Prostate gland (tissue), 2 donors: ENCODE results near the gene ATXN1. TPM values are rescaled to one million over a fixed set of nuclear protein-coding genes. Genes with fewer than 3 reads are reported as not detected.

ENCODE experiments used
- DNase-seq: peaks from one replicate; pipeline ENCODE4 v3.0.0-alpha.2; 2019; ENCODE audit warnings: low spot score
- H3K27ac ChIP-seq, 2 donors: fragments of 200-600 bp; sonication (generic); 2 replicates each; pipeline ENCODE4 v1.5.1; 2017 to 2019
- H3K27me3 ChIP-seq: fragments of 200-600 bp; sonication (generic); replicated peaks from 2 replicates; pipeline ENCODE4 v1.5.1; 2019; ENCODE audit not compliant: insufficient read depth
- H3K36me3 ChIP-seq, 2 donors: fragments of 200-600 bp; sonication (generic); 1 replicate in 1 of 2; 2 replicates in 1 of 2; pipeline versions ENCODE4 v1.5.1 to v1.8.1; 2017 to 2019
- H3K4me1 ChIP-seq: fragments of 200-600 bp; sonication (generic); replicated peaks from 2 replicates; pipeline ENCODE4 v1.5.1; 2019
- H3K4me3 ChIP-seq, 2 donors: fragments of 200-600 bp; sonication (generic); 2 replicates each; pipeline ENCODE4 v1.5.1; 2017 to 2019
- H3K9me3 ChIP-seq: fragments of 200-600 bp; sonication (generic); 2 replicates; pipeline ENCODE4 v1.5.1; 2017
- CTCF ChIP-seq, 4 experiments: fragments of 200-600 bp in 2 of 4; fragments of 450-650 bp in 2 of 4; sonication (generic) in 2 of 4; IDR thresholded peaks; 1 replicate in 3 of 4; 2 replicates in 1 of 4; pipeline ENCODE4 v1.5.1; 2016 to 2019; ENCODE audit warnings: antibody characterized with exemption in 4 of 4, mild to moderate bottlenecking in 2 of 4, moderate library complexity in 2 of 4
- POLR2A ChIP-seq: fragments of 450-650 bp; IDR thresholded peaks from one replicate; pipeline ENCODE4 v1.6.1; 2016; ENCODE audit warnings: antibody characterized with exemption, mild to moderate bottlenecking
- POLR2AphosphoS5 ChIP-seq: sonication (generic); formaldehyde crosslinking; IDR thresholded peaks from one replicate; pipeline ENCODE4 v1.6.1; 2017; ENCODE audit warnings: antibody characterized with exemption
- WGBS: methylation state at CpG from one replicate; pipeline ENCODE4 v1.1.5; 2018; 5-methylcytosine and 5-hydroxymethylcytosine counted together
- intact Hi-C: fragments of 100-400 bp; cut with DNase I; formaldehyde crosslinking; loops from one replicate; pipeline ENCODE4 v1.14.2; 2022
- total RNA-seq, 2 donors: library from RNA; depleted of rRNA; stranded (reverse); fragments of >200 nt; gene quantifications; one replicate each; pipeline ENCODE4 v1.1.0, GENCODE V29; 2016

ATXN1 gene
- 10 to 100 TPM; 28.5 to 89.0 TPM for total RNA-seq

GRCh38 chr6:16760516-16761470, at the start of gene ATXN1:
ATXN1 (minus strand) TSS chr6:16761460.
- intact Hi-C loops = loop anchor here (10.0 kb wide), 1 partner anchor 356 kb away; no protein-coding TSS in a partner anchor
- TF ChIP-seq POLR2AphosphoS5 (peak; percentile 59), CTCF (IDR thresholded peaks at IDR 0.05) (no peak), POLR2A (peak; percentile 52)
- DNase-seq = peak; percentile 58
- Histone ChIP-seq H3K9me3 (no peaks in the 10 kb centered on the region), H3K27me3 (no peaks in the 10 kb centered on the region), H3K36me3 (no peaks in the 10 kb centered on the region), H3K4me3 (peak within 1 kb of the TSS; percentile 90 to 99), H3K27ac (peak within 1 kb of the TSS; percentile 97 to 98), H3K4me1 (peaks cover 14% of the 10 kb centered on the region)
- WGBS = 2% methylated on average over 50 of the region's 82 CpGs

- no peaks in the 10 kb centered on the region for H3K27me3 ChIP-seq
- H3K36me3 ChIP-seq = no peaks in the 10 kb centered on the region
- H3K4me3 ChIP-seq = no peak overlapping the region
- DNase-seq = no peak
- 98% methylated on average over 1 of the region's 1 CpG for WGBS
- H3K27ac ChIP-seq = no peak overlapping the region
- TF ChIP-seq CTCF (IDR thresholded peaks at IDR 0.05) (no peak), POLR2AphosphoS5 (no peak), POLR2A (no peak)
- intact Hi-C loops = no loop called here
- H3K9me3 ChIP-seq = no peaks in the 10 kb centered on the region
- H3K4me1 ChIP-seq = no peaks in the 10 kb centered on the region
Observed at GRCh38 chr6:16810411-16810810, 49.2 kb upstream of the ATXN1 start.

GRCh38 chr6:16809753-16810358, 48.6 kb upstream of the ATXN1 start:
- no peaks in the 10 kb centered on the region for H3K36me3 ChIP-seq
- H3K4me3 ChIP-seq = no peak overlapping the region
- WGBS = 87% methylated on average over 2 of the region's 2 CpGs
- intact Hi-C loops = loop anchor here (10.0 kb wide), 1 partner anchor 155 kb away; no protein-coding TSS in a partner anchor
- H3K4me1 ChIP-seq = no peaks in the 10 kb centered on the region
- no peaks in the 10 kb centered on the region for H3K27me3 ChIP-seq
- no peak for DNase-seq
- H3K9me3 ChIP-seq = no peaks in the 10 kb centered on the region
- no peak overlapping the region for H3K27ac ChIP-seq
- no peak for TF ChIP-seq POLR2AphosphoS5
- TF ChIP-seq CTCF (IDR thresholded peaks at IDR 0.05) = no peak
- TF ChIP-seq POLR2A = no peak

- Histone ChIP-seq H3K4me1 (no peaks in the 10 kb centered on the region), H3K36me3 (no peaks in the 10 kb centered on the region), H3K9me3 (no peaks in the 10 kb centered on the region), H3K27ac (no peak overlapping the region), H3K4me3 (no peak overlapping the region), H3K27me3 (no peaks in the 10 kb centered on the region)
- intact Hi-C loops = loop anchor here (10.0 kb wide), 1 partner anchor 157 kb away; no protein-coding TSS in a partner anchor
- TF ChIP-seq POLR2A = no peak
- no peak for TF ChIP-seq POLR2AphosphoS5
- TF ChIP-seq CTCF (IDR thresholded peaks at IDR 0.05) = no peak
- WGBS = 55% methylated on average over 6 of the region's 6 CpGs
- no peak for DNase-seq
Observed at GRCh38 chr6:16807956-16808355, 46.7 kb upstream of the ATXN1 start.
